Umbilical cord (tissue), 2 donors: ENCODE data around the gene ORAI3. TPM values are rescaled to one million over a fixed set of nuclear protein-coding genes. Genes with fewer than 3 reads are reported as not detected.

Experiments used
- DNase-seq: peaks from one replicate; pipeline ENCODE4 v3.0.0-alpha.2; 2015; ENCODE audit warnings: low spot score
- total RNA-seq: library from RNA; depleted of rRNA; stranded (reverse); fragments of >200 nt; gene quantifications from one replicate; pipeline ENCODE4 v1.2.3, GENCODE V29; 2014; ENCODE audit warnings: low replicate concordance; ENCODE audit not compliant: insufficient read depth

ORAI3 gene
- total RNA-seq, 1 donor from 2014 or later, result 26.5 TPM

DNA sequence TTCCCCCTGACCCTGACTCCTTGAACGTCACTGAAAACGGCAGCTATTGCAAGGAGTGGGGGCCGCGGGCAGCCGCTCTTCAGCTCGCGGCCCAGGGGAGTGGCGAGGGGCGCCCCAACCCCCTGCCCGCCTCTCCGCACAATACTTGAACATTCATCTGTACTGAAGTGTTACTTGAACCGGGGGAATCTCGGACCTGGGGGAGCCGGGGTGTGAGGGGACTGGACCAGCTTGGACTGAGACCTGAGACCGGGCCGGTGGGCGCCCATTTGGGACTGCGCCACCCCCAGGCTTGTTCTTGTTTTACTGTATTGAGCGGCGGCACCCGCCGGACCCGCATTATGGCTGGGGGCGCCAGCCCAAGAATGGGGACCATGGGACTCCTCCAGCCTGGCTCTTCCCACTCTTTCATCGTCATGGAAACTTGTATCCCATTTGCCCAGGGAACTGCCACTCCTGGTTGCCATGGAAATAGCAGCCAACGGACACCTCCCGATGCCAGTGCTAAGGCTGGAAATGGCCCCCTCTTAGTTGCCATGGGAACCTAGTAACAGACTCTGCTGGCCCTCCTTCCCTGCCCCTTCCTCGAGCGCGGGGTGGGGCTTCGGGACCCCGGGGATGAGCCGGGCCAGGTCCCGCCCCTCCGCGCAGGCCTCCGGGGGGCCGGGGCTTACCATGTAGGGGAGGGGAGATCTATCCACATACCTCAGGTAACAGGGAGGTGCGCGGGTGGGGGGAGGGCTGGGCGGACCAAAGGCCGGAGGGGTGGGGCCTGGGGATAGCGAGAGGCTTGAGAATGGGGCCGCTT, 805 bp upstream of the ORAI3 start:
- DNase-seq, result peak; percentile 100

GRCh38 chr16:30949650-30950515, 1.0 kb downstream of the ORAI3 start:
- DNase-seq, result peak; percentile 85

DNA sequence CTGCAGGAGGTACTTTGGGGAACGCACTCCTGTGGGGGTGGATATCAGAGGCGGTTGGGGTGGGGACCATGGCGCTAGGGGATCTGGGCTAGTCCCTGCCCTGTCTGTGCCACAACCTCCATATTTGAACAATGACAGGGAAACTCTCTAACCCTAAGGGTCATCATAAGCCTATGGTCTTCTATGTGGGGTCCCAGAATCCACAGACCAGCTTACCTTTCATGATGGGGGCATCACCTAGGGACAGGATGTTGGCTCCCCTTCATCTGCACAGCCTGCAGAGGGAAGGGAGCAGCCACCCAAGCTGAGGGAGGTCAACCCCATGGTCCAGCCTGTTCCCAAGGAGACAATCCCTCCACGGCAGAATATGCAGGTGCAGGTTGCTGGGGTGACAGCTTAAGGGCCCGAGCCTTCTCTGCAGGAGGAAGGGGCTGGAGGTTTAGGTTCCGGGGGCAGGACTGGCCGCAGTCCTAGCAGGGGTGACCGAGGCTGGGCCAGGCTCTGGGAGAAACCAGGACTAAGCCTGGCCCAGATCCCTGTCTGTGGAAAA, 1.7 kb downstream of the ORAI3 start:
- no peak for DNase-seq

DNA sequence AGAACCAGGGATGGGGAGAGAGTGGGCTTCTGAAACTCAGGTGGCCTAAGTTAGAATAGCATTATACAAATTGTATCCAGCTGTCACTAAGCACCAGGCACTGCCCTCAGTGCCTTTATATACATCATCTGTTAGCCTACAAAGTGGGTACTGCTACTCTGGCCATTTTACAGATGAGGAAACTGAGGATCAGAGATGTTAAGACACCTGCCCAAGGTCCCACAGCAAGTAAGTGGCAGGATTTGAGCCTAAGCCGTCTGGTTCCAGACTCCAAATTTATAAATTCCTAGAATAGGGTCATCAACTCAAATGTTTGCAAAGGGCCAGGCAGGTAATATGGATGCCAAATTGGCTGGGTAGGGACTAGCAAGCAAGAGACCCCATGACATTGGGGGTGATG, 2.3 kb downstream of the ORAI3 start:
- DNase-seq, result no peak

DNA sequence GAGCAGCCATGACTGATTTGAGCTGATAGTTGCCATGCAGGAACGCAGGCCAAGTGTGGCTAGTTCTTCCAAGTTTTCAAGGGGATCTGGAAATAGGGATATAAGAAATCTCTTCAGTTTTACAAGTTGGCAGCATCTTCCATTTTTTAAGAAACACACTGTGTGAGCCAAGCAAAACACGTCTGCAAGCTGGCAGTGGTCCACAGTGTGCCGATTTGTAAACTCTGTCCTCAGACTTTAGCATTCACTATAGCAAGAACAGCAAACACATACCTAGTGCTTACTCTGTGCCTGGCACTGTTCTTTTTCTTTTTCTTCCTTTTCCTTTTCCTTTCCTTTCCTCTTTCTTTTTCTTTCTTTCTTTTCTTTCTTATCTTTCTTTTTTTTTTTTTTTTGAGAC, 2.9 kb downstream of the ORAI3 start:
- DNase-seq, result peak; percentile 77

GRCh38 chr16:30953111-30953510, 4.2 kb downstream of the ORAI3 start:
- DNase-seq, result no peak

DNA sequence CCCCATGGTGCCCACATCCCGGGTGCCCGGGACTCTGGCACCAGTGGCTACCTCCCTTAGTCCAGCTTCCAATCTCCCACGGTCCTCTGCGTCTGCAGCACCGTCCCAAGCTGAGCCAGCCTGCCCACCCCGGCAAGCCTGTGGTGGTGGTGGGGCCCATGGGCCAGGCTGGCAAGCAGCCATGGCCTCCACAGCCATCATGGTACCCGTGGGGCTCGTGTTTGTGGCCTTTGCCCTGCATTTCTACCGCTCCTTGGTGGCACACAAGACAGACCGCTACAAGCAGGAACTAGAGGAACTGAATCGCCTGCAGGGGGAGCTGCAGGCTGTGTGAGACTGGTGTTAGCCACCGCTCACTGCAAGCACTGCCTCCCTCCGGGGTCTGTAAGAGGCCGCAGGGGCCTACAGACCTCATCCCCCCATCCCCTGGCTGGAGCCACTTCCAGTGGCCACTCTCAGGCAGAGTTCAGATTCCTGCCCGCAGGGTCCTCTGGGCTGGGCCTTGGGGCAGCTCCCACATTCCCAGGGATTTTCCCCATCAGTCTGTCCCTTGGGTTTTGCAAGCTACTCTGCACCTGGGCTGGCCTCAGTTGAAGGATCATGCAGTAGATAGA, 4.8 kb downstream of the ORAI3 start:
- DNase-seq, result peak; percentile 57

DNA sequence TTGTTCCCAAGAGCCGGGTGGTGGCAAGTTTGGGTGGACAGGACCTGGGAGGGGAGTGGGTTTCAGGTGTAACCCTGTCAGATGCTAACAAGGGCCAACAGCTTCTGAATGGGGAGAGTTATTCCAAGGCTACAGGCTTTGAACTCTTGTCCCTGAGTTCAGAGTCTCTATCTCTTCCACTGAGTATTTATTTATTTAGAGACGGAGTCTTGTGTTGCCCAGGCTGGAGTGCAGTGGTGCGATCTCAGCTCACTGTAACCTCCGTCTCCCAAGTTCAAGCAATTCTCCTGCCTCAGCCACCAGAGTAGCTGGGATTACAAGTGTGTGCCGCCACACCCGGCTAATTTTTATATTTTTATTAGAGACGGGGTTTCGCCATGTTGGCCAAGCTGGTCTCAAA, 6.1 kb downstream of the ORAI3 start:
- DNase-seq, result no peak

GRCh38 chr16:30956601-30957455, 8.0 kb downstream of the ORAI3 start:
- peak; percentile 89 for DNase-seq

DNA sequence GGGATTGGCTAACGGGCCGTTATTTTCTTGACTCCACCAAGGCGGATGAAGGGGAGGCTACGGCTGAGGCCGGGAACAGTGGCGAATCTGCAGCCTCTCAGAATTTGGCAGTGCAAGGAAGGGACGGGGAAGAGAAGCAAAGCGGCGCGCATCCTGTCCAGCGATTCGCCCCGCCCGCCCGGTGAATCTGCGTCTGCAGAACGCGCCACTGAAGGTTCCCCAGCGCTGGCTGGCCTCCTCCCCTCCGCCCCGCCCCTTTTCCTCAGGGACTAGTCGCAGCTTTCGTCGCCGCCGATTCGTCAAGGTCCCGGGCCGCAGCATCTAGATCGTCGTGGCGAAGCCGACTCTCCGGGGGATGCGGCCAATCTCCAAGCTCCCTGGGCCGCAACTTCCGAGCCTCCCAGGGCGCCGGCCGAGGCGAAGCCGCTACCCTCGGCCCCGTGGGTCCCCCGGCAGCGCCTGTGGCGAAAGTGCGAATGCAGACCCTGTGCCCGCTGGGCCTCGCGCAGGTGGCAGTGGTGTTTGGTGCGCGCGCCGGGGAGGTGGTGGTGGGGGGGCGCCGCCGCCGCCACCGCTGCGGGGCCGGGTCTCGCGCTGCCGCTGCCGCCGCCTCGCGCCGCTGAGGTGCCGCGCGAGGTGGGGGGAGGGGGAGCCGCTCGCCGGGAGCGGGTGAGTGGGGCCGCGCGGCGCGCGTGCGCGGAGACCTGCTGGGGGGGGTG, 8.7 kb downstream of the ORAI3 start, which contains the start of gene SETD1A:
SETD1A (plus strand) TSS at position 299 of the 719 bp plus-strand sequence. CDS start 978 bp downstream, outside the sequence.
- peak; percentile 99 for DNase-seq

DNA sequence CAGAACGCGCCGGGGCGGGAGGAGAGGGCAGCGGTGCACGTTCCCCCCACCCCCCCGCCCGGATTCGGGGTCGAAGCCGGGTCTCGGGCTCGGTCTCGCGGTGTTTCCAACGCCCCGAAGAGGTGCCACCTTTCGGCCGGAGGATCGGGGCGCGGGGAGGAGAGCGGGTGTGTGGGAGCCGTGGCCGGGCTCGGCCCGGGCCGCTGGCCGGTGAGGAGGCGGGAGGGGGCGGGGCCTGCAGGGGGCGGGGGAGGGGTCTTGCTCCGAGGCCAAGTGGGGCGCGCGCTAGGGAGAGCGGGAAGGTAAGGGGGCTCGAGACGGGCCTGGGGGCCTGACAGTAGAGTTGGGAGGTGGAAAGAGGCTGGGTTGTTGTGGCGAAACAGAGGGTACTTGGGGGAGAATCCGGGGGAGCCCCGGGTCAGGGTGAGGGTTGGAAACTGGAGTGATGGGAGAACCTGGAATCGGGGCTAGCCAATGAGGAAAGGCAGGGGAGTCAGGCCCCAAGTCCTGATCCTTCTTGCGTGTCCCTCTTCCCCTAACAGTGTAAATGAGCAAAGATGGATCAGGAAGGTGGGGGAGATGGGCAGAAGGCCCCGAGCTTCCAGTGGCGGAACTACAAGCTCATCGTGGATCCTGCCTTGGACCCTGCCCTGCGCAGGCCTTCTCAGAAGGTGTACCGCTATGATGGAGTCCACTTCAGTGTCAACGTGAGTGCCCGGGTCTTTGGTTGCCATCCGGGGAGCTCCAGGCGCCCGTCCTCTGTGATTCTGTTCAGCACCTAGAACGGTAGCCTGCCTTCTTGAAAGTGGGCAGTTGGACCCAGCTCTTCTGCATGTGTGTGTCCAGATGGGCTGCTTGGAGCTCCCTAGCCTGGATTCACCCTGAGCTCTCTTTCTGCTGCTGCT, 9.6 kb downstream of the ORAI3 start:
- DNase-seq, result peak; percentile 38

- DNase-seq, result no peak
Measured at GRCh38 chr16:30961384-30961783, 12.5 kb downstream of the ORAI3 start.

DNA sequence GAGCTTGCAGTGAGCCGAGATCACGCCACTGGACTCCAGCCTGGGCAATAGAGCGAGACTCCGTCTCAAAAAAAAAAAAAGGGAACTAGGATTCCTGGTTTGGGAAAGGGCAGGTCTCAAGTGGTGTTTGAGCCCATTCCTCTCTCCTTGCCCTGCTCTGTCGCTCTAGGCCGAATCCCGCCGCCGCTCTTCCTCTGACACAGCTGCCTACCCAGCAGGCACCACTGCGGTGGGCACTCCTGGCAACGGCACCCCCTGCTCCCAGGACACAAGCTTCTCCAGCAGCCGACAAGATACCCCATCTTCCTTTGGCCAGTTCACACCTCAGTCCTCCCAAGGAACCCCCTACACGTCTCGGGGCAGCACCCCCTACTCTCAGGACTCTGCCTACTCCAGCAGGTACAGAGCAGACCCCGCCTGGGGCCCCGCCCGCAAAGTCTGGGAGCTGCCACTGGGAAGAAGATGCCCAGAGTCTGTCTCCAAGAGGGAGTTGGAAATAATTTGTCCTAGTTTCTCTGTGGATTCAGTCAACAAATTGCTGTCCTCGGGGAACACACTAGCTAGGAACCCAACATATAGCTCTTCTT, 15.2 kb downstream of the ORAI3 start:
- DNase-seq, result no peak

DNA sequence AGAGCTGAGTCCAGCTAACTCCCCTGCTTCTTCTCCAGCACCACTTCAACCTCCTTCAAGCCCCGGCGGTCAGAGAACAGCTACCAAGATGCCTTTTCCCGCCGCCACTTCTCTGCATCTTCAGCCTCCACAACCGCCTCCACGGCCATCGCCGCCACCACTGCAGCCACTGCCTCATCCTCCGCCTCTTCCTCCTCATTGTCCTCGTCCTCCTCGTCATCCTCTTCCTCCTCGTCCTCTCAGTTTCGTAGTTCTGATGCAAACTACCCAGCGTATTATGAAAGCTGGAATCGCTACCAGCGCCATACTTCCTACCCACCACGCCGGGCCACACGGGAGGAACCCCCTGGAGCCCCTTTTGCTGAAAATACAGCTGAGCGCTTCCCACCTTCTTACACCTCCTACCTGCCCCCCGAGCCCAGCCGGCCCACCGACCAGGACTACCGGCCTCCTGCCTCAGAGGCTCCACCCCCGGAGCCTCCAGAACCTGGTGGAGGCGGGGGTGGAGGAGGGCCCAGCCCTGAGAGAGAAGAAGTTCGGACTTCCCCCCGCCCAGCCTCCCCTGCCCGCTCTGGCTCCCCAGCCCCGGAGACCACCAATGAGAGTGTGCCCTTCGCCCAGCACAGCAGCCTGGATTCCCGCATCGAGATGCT, 15.8 kb downstream of the ORAI3 start:
- DNase-seq, result no peak

DNA sequence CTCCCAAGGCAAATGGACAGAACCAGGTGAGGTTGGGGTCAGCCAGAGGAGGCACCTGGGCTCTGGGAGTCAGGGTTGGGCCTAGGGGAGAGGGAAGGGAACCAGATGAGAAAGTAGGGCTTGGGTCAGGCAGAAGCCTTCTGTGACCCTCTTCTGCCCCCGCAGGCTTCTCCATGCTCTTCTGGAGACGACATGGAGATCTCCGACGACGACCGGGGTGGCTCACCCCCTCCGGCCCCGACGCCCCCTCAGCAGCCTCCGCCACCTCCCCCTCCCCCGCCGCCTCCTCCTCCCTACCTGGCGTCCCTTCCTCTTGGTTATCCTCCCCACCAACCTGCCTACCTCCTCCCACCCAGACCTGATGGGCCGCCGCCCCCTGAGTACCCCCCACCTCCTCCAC, 16.6 kb downstream of the ORAI3 start:
- DNase-seq, result no peak

GRCh38 chr16:30966033-30966619, 17.3 kb downstream of the ORAI3 start:
- DNase-seq, result no peak

- no peak for DNase-seq
Measured at GRCh38 chr16:30967795-30968194, 18.9 kb downstream of the ORAI3 start.
